ENCODE data around the gene SELP. TPM values are rescaled to one million over a fixed set of nuclear protein-coding genes. Genes with fewer than 3 reads are reported as not detected.

Gene SELP
- total and polyA plus RNA-seq, 2 experiments from 2014 or later, result 0.27 TPM; not detected in 1

DNA sequence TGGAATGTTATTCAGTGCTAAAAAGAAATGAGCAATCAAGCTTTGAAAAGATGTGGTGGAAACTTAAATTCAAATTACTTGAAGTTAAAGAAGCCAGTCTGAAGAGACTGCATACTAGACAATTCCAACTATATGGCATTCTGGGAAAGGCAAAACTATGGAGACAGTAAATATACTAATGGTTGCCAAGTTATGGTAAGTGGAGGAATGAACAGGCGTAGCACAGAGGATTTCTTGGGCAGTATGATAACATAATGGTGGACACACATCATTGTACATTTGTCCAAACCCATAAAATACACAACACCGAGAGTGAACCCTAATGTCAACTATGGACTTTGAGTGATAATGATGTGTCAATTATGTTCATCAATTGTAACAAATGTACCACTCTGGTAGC, 21.1 kb upstream of the SELP start:
- H3K79me2 ChIP-seq, result no peaks in the 10 kb centered on the region
- H3K4me2 ChIP-seq, result no peak overlapping the region
- no peaks in the 10 kb centered on the region for H3K4me1 ChIP-seq (ENCODE audit: insufficient read depth)
- no peak for TF ChIP-seq EZH2phosphoT487 (IDR thresholded peaks at IDR 0.05; ENCODE audit: low read depth, severe bottlenecking, unreplicated experiment)
- TF ChIP-seq, protein P1, sequence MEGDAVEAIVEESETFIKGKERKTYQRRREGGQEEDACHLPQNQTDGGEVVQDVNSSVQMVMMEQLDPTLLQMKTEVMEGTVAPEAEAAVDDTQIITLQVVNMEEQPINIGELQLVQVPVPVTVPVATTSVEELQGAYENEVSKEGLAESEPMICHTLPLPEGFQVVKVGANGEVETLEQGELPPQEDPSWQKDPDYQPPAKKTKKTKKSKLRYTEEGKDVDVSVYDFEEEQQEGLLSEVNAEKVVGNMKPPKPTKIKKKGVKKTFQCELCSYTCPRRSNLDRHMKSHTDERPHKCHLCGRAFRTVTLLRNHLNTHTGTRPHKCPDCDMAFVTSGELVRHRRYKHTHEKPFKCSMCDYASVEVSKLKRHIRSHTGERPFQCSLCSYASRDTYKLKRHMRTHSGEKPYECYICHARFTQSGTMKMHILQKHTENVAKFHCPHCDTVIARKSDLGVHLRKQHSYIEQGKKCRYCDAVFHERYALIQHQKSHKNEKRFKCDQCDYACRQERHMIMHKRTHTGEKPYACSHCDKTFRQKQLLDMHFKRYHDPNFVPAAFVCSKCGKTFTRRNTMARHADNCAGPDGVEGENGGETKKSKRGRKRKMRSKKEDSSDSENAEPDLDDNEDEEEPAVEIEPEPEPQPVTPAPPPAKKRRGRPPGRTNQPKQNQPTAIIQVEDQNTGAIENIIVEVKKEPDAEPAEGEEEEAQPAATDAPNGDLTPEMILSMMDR (IDR thresholded peaks at IDR 0.05; ENCODE audit: poor library complexity), result no peak
- TF ChIP-seq EZH2 (IDR thresholded peaks at IDR 0.05; ENCODE audit: borderline replicate concordance), result no peak
- H3K9me2 ChIP-seq (replicated peaks; ENCODE audit: insufficient read depth), result no peaks in the 10 kb centered on the region
- no peaks in the 10 kb centered on the region for H3K9me3 ChIP-seq (ENCODE audit: low read depth)
- no peak overlapping the region for H3K4me3 ChIP-seq
- no peaks in the 10 kb centered on the region for H4K20me1 ChIP-seq (ENCODE audit: insufficient read depth, poor library complexity, severe bottlenecking)
- WGBS (ENCODE audit: low lambda C conversion rate, missing lambda C conversion rate), result 88% methylated on average over 2 of the region's 2 CpGs
- no peak overlapping the region for H2AFZ ChIP-seq
- H3K36me3 ChIP-seq (replicated peaks; ENCODE audit: insufficient read depth, low read depth), result no peaks in the 10 kb centered on the region
- DNase-seq (ENCODE audit: low spot score), result no peak
- no peak overlapping the region for H3K27ac ChIP-seq
- H3K27me3 ChIP-seq, result no peaks in the 10 kb centered on the region

DNA sequence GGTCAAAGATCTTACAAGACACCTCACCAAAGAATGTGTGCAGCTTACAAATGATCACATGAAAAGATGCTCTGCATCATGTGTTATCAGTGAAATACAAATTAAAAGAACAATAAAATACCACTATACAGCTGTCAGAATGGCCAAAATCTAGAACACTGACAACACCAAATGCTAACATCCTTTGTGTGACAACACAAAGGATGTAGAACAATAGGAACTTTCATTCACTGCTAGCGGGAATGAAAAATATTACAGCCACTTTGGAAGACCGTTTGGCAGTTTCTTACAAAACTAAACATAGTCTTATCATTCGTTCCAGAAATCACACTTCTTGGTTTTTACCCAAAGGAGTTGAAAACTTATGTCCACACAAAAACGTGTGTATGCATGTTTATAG, 20.6 kb upstream of the SELP start:
- no peak overlapping the region for H3K27ac ChIP-seq
- TF ChIP-seq EZH2 (IDR thresholded peaks at IDR 0.05; ENCODE audit: borderline replicate concordance), result no peak
- TF ChIP-seq, protein P1 (IDR thresholded peaks at IDR 0.05; ENCODE audit: poor library complexity), result no peak
- no peak for TF ChIP-seq EZH2phosphoT487 (IDR thresholded peaks at IDR 0.05; ENCODE audit: low read depth, severe bottlenecking, unreplicated experiment)
- no peaks in the 10 kb centered on the region for H3K36me3 ChIP-seq (replicated peaks; ENCODE audit: insufficient read depth, low read depth)
- no peak overlapping the region for H3K4me3 ChIP-seq
- H3K9me2 ChIP-seq (replicated peaks; ENCODE audit: insufficient read depth), result no peaks in the 10 kb centered on the region
- DNase-seq (ENCODE audit: low spot score), result no peak
- H3K79me2 ChIP-seq, result no peaks in the 10 kb centered on the region
- no peaks in the 10 kb centered on the region for H3K27me3 ChIP-seq
- no peak overlapping the region for H2AFZ ChIP-seq
- H3K4me1 ChIP-seq (ENCODE audit: insufficient read depth), result no peaks in the 10 kb centered on the region
- H3K9me3 ChIP-seq (ENCODE audit: low read depth), result no peaks in the 10 kb centered on the region
- no peaks in the 10 kb centered on the region for H4K20me1 ChIP-seq (ENCODE audit: insufficient read depth, poor library complexity, severe bottlenecking)
- 74% methylated on average over 4 of the region's 4 CpGs for WGBS (ENCODE audit: low lambda C conversion rate, missing lambda C conversion rate)
- no peak overlapping the region for H3K4me2 ChIP-seq

DNA sequence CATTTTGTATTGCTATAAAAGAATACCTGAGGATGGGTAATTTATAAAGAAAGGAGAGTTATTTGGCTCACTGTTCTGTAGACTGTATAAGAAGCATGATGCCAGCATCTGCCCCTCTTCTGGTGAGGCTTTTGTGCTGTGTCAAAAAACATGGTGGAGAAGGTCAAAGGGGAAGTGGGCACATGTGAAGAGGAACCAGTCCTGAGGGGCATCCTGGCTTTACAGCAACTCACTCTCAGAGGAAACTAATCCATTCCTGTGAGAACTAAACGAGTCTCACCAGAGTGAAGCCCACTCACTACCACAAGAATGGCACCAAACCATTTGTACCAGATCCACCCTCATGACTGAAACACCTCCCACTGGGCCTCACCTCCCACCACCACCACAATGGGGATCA, 18.8 kb upstream of the SELP start:
- H3K79me2 ChIP-seq, result no peaks in the 10 kb centered on the region
- 76% methylated on average over 1 of the region's 1 CpG for WGBS (ENCODE audit: low lambda C conversion rate, missing lambda C conversion rate)

More for the DNA sequence above, 18.8 kb upstream of the SELP start:
- H3K9me3 ChIP-seq (ENCODE audit: low read depth), result no peaks in the 10 kb centered on the region
- no peaks in the 10 kb centered on the region for H3K9me2 ChIP-seq (replicated peaks; ENCODE audit: insufficient read depth)
- no peak overlapping the region for H3K4me3 ChIP-seq
- no peak overlapping the region for H3K27ac ChIP-seq
- no peak overlapping the region for H3K4me2 ChIP-seq
- H3K27me3 ChIP-seq, result no peaks in the 10 kb centered on the region
- H3K4me1 ChIP-seq (ENCODE audit: insufficient read depth), result no peaks in the 10 kb centered on the region
- H2AFZ ChIP-seq, result no peak overlapping the region
- no peaks in the 10 kb centered on the region for H3K36me3 ChIP-seq (replicated peaks; ENCODE audit: insufficient read depth, low read depth)
- no peaks in the 10 kb centered on the region for H4K20me1 ChIP-seq (ENCODE audit: insufficient read depth, poor library complexity, severe bottlenecking)
- no peak for DNase-seq (ENCODE audit: low spot score)
- TF ChIP-seq, protein P1 (IDR thresholded peaks at IDR 0.05; ENCODE audit: poor library complexity), result no peak
- no peak for TF ChIP-seq EZH2 (IDR thresholded peaks at IDR 0.05; ENCODE audit: borderline replicate concordance)
- no peak for TF ChIP-seq EZH2phosphoT487 (IDR thresholded peaks at IDR 0.05; ENCODE audit: low read depth, severe bottlenecking, unreplicated experiment)
